Liver (tissue), 3 donors: ENCODE measurements around the gene MISP3.

Experiments
- ATF3 ChIP-seq: IDR thresholded peaks from 2 replicates; pipeline ENCODE4 v1.6.1; 2016; ENCODE audit warnings: antibody characterized with exemption
- CTCF ChIP-seq: fragments of 150-350 bp; IDR thresholded peaks from 2 replicates; pipeline ENCODE4 v1.5.1; 2017; ENCODE audit warnings: improper control_type of control experiment, low read depth, low read length; ENCODE audit not compliant: missing input control
- MAX ChIP-seq: IDR thresholded peaks from 2 replicates; pipeline ENCODE4 v1.6.1; 2016; ENCODE audit warnings: antibody characterized with exemption
- NR2F2 ChIP-seq: IDR thresholded peaks from 2 replicates; pipeline ENCODE4 v1.6.1; 2016; ENCODE audit warnings: antibody characterized with exemption
- TAF1 ChIP-seq: conservative IDR thresholded peaks from 2 replicates; pipeline ENCODE4 v1.6.1; 2016; ENCODE audit warnings: antibody characterized with exemption, mild to moderate bottlenecking
- YY1 ChIP-seq: IDR thresholded peaks from 2 replicates; pipeline ENCODE4 v1.6.1; 2016; ENCODE audit warnings: antibody characterized with exemption, mild to moderate bottlenecking
- donor health status: healthy.
- donor health status: healthy.

GRCh38 chr19:14066134-14066533 is 6.5 kb upstream of the MISP3 start:
- no peak for TF ChIP-seq MAX
- TF ChIP-seq TAF1 = no peak
- no peak for TF ChIP-seq CTCF
- no peak for TF ChIP-seq ATF3
- no peak for TF ChIP-seq NR2F2
- TF ChIP-seq YY1 = no peak
